ENCODE data around the gene TACC3. TPM values are rescaled to one million over a fixed set of nuclear protein-coding genes. Genes with fewer than 3 reads are reported as not detected.
A peak's percentile ranks its signal among the peaks of the same experiment; 100 is the strongest.

TACC3 gene
- total and polyA plus RNA-seq, 2 donors (not counting 1 experiment from before 2014, with no cell fraction given) = 7.3 to 10.2 TPM

DNA sequence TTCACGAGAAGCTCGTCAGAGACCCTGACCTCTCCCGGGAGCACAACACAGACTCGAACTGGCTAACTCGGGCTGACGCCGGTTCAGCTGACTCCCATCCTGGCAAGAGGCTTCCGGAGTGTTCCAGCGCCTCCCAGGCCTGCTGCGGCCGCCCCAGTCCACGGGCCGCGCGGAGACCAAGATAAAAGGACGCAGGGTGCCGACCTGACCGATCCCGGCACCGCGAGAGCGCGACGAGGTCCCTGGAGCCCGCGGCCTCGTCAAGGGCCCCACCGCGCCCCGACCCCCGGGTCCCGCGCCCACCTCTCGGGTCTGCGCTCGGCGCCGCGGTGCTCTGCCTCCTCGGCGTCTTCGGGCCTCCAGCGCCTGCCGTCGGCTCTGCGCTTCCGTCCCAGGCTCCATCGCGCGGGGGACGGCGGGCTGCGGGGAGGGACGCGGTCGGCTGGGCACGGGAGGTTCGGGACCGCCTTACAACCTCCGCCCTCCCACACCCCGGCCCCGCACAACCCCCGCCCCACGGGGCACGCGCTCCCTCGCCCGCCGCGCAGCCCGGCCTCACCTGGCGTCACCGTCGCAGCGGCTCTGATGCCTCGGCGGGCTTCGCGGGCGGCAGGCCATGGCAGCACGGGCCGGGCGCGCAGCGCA is 9.6 kb upstream of the TACC3 start:
- TF ChIP-seq, protein P1, sequence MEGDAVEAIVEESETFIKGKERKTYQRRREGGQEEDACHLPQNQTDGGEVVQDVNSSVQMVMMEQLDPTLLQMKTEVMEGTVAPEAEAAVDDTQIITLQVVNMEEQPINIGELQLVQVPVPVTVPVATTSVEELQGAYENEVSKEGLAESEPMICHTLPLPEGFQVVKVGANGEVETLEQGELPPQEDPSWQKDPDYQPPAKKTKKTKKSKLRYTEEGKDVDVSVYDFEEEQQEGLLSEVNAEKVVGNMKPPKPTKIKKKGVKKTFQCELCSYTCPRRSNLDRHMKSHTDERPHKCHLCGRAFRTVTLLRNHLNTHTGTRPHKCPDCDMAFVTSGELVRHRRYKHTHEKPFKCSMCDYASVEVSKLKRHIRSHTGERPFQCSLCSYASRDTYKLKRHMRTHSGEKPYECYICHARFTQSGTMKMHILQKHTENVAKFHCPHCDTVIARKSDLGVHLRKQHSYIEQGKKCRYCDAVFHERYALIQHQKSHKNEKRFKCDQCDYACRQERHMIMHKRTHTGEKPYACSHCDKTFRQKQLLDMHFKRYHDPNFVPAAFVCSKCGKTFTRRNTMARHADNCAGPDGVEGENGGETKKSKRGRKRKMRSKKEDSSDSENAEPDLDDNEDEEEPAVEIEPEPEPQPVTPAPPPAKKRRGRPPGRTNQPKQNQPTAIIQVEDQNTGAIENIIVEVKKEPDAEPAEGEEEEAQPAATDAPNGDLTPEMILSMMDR (conservative IDR thresholded peaks at IDR 0.05 in 1 of 2, IDR thresholded peaks at IDR 0.05 in 1 of 2; ENCODE audit: low read depth in 1 of 2, low read length in 2 of 2) = no peak
- TF ChIP-seq EZH2 (IDR thresholded peaks at IDR 0.05; ENCODE audit: low read length, missing control alignments) = no peak
- peaks cover 2% of the 10 kb centered on the region for H3K4me1 ChIP-seq (ENCODE audit: control insufficient read depth, extremely low read depth, insufficient read depth, low read length)
- no peaks in the 10 kb centered on the region for H4K20me1 ChIP-seq (ENCODE audit: control insufficient read depth, extremely low read depth, insufficient read depth, low read length)
- no peaks in the 10 kb centered on the region for H3K27me3 ChIP-seq (ENCODE audit: control insufficient read depth, insufficient read depth, low read length)
- H3K36me3 ChIP-seq (ENCODE audit: control insufficient read depth, insufficient read depth, low read length) = peaks cover 3% of the 10 kb centered on the region
- H3K4me3 ChIP-seq (replicated peaks in 1 of 4; ENCODE audit: control extremely low read depth in 1 of 4, insufficient read depth in 1 of 4, low read depth in 3 of 4, low read length in 4 of 4) = peak overlapping the region; percentile 87 to 95 (median 94)
- H3K4me2 ChIP-seq (ENCODE audit: extremely low read depth, insufficient read depth, low read length) = peak overlapping the region; percentile 97
- peak overlapping the region; percentile 61 for H2AFZ ChIP-seq (ENCODE audit: low read length)
- no peaks in the 10 kb centered on the region for H3K9me3 ChIP-seq (ENCODE audit: control insufficient read depth, insufficient read depth, low read depth, low read length)
- peaks cover 49% of the 10 kb centered on the region for H3K79me2 ChIP-seq (ENCODE audit: control insufficient read depth, insufficient read depth, low read length)
- peak overlapping the region; percentile 99 for H3K9ac ChIP-seq (ENCODE audit: insufficient read depth, low read length)
- DNase-seq (ENCODE audit: low read depth in 2 of 2) = peak; percentile 55 to 59
- H3K27ac ChIP-seq (ENCODE audit: insufficient read depth, low read length) = peak overlapping the region; percentile 95

DNA sequence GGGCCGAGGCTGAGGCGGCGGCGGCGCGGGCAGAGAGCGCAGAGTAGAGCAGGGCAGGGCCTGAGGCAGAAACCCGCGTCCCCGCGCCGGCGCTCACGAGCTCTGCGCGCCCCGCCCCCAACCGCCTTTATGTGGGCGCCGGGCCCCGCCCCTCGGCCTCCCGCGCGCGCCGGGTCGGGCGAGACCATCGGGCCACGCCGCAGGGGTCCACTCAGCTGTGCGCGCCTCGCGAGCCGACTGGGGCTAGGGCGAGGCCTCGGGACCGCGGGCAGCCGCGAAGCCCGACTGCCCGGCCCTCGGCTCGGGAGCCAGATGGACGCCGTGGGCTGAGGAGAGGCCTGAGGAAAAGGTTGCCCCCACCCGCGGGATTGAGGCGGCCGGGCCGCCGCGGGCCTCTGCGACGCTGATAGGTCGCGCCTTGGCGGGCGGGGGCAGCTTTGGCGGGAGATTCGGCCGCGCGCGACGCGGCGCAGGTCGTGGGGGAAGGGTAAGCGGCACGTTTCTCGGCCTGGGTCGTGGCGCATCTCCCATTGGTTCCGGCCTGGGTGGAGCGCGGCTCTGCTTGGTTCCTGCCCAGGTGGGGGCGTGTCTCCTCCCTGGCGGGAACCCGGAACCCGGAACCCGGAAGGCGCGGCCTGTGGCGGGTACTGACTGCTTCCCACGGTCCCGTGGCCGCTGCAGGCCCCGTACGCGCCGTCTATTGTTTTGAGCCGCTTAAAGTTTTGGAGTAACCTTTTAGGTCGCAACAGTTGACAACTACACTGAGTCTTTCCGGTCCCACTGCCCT is 8.9 kb upstream of the TACC3 start, which contains the start of gene SLBP:
SLBP (minus strand) TSS at position 104 of the 787 bp plus-strand sequence. CDS start 131 bp downstream, outside the sequence.
- Histone ChIP-seq H3K79me2 (ENCODE audit: control insufficient read depth, insufficient read depth, low read length) (peaks cover 52% of the 10 kb centered on the region), H3K4me3 (replicated peaks in 1 of 4; ENCODE audit: control extremely low read depth in 1 of 4, insufficient read depth in 1 of 4, low read depth in 3 of 4, low read length in 4 of 4) (peak within 1 kb of the TSS; percentile 87 to 95 (median 94)), H3K36me3 (ENCODE audit: control insufficient read depth, insufficient read depth, low read length) (peaks cover 7% of the 10 kb centered on the region), H3K9me3 (ENCODE audit: control insufficient read depth, insufficient read depth, low read depth, low read length) (no peaks in the 10 kb centered on the region), H4K20me1 (ENCODE audit: control insufficient read depth, extremely low read depth, insufficient read depth, low read length) (no peaks in the 10 kb centered on the region), H3K27ac (ENCODE audit: insufficient read depth, low read length) (peak within 1 kb of the TSS; percentile 95), H3K9ac (ENCODE audit: insufficient read depth, low read length) (peak within 1 kb of the TSS; percentile 99), H3K4me1 (ENCODE audit: control insufficient read depth, extremely low read depth, insufficient read depth, low read length) (peaks cover 2% of the 10 kb centered on the region), H3K27me3 (ENCODE audit: control insufficient read depth, insufficient read depth, low read length) (no peaks in the 10 kb centered on the region), H2AFZ (ENCODE audit: low read length) (peak within 1 kb of the TSS; percentile 70), H3K4me2 (ENCODE audit: extremely low read depth, insufficient read depth, low read length) (peak within 1 kb of the TSS; percentile 98)
- TF ChIP-seq, protein P1 (conservative IDR thresholded peaks at IDR 0.05 in 1 of 2, IDR thresholded peaks at IDR 0.05 in 1 of 2; ENCODE audit: low read depth in 1 of 2, low read length in 2 of 2) = no peak
- no peak for TF ChIP-seq EZH2 (IDR thresholded peaks at IDR 0.05; ENCODE audit: low read length, missing control alignments)
- peak; percentile 89 to 91 for DNase-seq (ENCODE audit: low read depth in 2 of 2)

All from fibroblast of lung (primary cell).